Nephron (organoid): ENCODE measurements around the gene STAB2.

Source experiments
- H3K27ac Mint-ChIP-seq, 3 experiments: 2 replicates each; pipeline ENCODE4 v1.8.0; 2020; ENCODE audit warnings: mixed read lengths in 3 of 3, mild to moderate bottlenecking in 2 of 3, moderate library complexity in 1 of 3
- H3K27me3 Mint-ChIP-seq: 2 replicates; pipeline ENCODE4 v1.8.0; 2021; ENCODE audit warnings: low read depth, mild to moderate bottlenecking, moderate library complexity, mixed read lengths
- H3K36me3 Mint-ChIP-seq: 2 replicates; pipeline ENCODE4 v1.8.0; 2020; ENCODE audit warnings: low read depth, mixed read lengths
- H3K4me1 Mint-ChIP-seq: 2 replicates; pipeline ENCODE4 v1.8.0; 2020; ENCODE audit warnings: mixed read lengths
- H3K4me3 Mint-ChIP-seq, 3 experiments: 2 replicates each; pipeline ENCODE4 v1.8.0; 2020; ENCODE audit warnings: mild to moderate bottlenecking in 3 of 3, mixed read lengths in 3 of 3, moderate library complexity in 2 of 3
- H3K9me3 Mint-ChIP-seq: 2 replicates; pipeline ENCODE4 v1.8.0; 2020; ENCODE audit warnings: mixed read lengths
- TF ChIP-seq, protein P1 (sequence below), 3 experiments: fragments of 200-600 bp; sonication (generic); IDR thresholded peaks; one replicate each; pipeline ENCODE4 v1.5.0; 2021; ENCODE audit warnings: antibody characterized with exemption in 3 of 3; ENCODE audit not compliant: unreplicated experiment in 3 of 3

The STAB2 gene

GRCh38 chr12:103793512-103794045 is 206.5 kb downstream of the STAB2 start:
- no peak overlapping the region for H3K4me3 Mint-ChIP-seq
- no peaks in the 10 kb centered on the region for H3K9me3 Mint-ChIP-seq
- TF ChIP-seq, protein P1, sequence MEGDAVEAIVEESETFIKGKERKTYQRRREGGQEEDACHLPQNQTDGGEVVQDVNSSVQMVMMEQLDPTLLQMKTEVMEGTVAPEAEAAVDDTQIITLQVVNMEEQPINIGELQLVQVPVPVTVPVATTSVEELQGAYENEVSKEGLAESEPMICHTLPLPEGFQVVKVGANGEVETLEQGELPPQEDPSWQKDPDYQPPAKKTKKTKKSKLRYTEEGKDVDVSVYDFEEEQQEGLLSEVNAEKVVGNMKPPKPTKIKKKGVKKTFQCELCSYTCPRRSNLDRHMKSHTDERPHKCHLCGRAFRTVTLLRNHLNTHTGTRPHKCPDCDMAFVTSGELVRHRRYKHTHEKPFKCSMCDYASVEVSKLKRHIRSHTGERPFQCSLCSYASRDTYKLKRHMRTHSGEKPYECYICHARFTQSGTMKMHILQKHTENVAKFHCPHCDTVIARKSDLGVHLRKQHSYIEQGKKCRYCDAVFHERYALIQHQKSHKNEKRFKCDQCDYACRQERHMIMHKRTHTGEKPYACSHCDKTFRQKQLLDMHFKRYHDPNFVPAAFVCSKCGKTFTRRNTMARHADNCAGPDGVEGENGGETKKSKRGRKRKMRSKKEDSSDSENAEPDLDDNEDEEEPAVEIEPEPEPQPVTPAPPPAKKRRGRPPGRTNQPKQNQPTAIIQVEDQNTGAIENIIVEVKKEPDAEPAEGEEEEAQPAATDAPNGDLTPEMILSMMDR (IDR thresholded peaks at IDR 0.05; ENCODE audit: unreplicated experiment in 3 of 3): no peak
- peaks cover 5% of the 10 kb centered on the region for H3K4me1 Mint-ChIP-seq
- H3K27ac Mint-ChIP-seq: peak overlapping the region in 1 of 3 experiments; percentile 6
- H3K36me3 Mint-ChIP-seq: peaks cover 12% of the 10 kb centered on the region
- H3K27me3 Mint-ChIP-seq: peaks cover 4% of the 10 kb centered on the region

DNA sequence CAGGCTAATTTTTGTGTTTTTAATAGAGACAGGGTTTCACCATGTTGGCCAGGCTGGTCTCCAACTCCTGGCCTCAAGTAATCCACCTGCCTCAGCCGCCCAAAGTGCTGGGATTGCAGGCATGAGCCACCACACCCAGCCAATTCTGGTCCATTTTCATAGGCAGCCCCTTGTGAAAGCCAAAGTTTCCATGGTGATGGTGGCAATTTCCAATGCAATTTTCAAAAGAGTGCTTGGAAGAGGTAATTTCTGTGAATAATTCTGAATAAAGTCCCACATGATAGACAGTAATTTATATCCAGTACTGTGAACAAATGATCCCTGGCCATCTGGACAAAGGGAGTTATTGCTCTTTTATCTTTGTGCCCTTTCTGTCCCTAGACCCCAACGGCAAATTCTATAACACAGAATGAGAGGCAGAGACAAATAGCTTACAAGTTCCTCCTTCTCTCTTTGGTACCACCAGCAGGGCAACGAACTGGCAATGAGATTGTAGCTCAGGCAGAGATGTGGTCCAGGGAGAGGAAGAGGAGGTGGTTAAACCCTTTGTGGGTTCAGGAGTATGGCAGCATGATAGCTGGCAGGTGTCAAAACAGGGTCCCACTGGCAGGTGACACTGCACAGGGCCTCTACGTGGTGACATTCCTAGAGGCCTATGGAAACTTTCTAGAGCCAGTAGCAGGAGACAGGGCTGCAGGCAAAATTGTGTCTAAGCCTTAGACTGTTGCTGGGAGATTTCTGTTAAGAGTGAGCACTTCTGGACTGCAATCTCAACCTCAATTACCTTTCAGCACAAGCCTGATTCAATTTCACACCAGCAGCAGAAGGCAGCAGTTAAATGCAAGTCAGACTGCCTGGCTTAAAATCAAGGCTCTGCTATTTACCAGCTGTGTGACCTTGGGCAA is 207.5 kb downstream of the STAB2 start:
- Mint-ChIP-seq H3K4me3 (no peak overlapping the region), H3K9me3 (no peaks in the 10 kb centered on the region), H3K27me3 (peaks cover 4% of the 10 kb centered on the region), H3K4me1 (peaks cover 5% of the 10 kb centered on the region), H3K36me3 (peaks cover 16% of the 10 kb centered on the region), H3K27ac (no peak overlapping the region)
- TF ChIP-seq, protein P1 (IDR thresholded peaks at IDR 0.05; ENCODE audit: unreplicated experiment in 3 of 3): no peak

DNA sequence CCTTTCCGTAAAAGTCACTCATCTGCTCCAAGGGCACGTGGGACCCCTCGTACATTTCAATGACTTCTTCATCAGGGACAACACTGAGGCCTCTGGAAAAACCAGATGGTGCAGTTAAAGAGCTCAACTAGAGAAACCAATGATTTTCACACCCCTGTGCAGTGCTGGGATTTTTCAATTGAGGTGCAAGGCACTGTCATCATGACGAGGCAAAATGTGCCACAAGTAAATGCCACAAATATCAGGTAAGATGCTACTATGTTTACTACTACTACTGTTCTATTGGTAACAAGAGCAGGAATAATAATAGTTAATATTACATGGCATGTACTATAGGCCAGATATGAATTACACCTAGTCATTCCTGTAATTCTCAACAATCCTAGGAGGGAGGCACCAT is 211.5 kb downstream of the STAB2 start:
- Mint-ChIP-seq H3K27me3 (peaks cover 7% of the 10 kb centered on the region), H3K4me1 (peaks cover 26% of the 10 kb centered on the region), H3K27ac (no peak overlapping the region), H3K9me3 (no peaks in the 10 kb centered on the region), H3K36me3 (peaks cover 12% of the 10 kb centered on the region), H3K4me3 (no peak overlapping the region)
- TF ChIP-seq, protein P1 (IDR thresholded peaks at IDR 0.05; ENCODE audit: unreplicated experiment in 3 of 3): no peak

DNA sequence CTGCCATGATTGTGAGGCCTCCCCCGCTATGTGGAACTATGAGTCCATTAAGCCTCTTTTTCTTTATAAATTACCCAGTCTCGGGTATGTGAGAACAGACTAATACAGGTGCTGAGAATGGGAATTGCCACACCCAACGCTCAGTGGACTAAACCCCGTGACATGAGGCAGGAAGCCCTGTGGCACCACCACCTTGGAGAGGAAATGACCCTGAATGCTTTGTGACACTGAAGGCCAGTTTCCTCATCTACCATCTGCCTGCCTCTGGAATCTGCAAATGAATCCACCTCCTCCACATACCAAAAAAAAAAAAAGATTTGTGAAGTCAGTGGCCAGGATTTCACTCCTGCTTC is 212.4 kb downstream of the STAB2 start:
- Mint-ChIP-seq H3K27me3 (peaks cover 7% of the 10 kb centered on the region), H3K27ac (no peak overlapping the region), H3K36me3 (peaks cover 12% of the 10 kb centered on the region), H3K4me3 (no peak overlapping the region), H3K9me3 (no peaks in the 10 kb centered on the region), H3K4me1 (peaks cover 26% of the 10 kb centered on the region)
- TF ChIP-seq, protein P1 (IDR thresholded peaks at IDR 0.05; ENCODE audit: unreplicated experiment in 3 of 3): no peak

GRCh38 chr12:103799857-103800771 is 213.0 kb downstream of the STAB2 start:
- H3K4me3 Mint-ChIP-seq: peak overlapping the region in 1 of 3 experiments; percentile 5

More at GRCh38 chr12:103799857-103800771, 213.0 kb downstream of the STAB2 start:
- Mint-ChIP-seq H3K36me3 (peaks cover 12% of the 10 kb centered on the region), H3K4me1 (peaks cover 26% of the 10 kb centered on the region), H3K27me3 (peaks cover 7% of the 10 kb centered on the region), H3K9me3 (no peaks in the 10 kb centered on the region), H3K27ac (peak overlapping the region; percentile 16 to 73 (median 71))
- TF ChIP-seq, protein P1 (IDR thresholded peaks at IDR 0.05; ENCODE audit: unreplicated experiment in 3 of 3): no peak
